NCI-H2227 (cell line): ENCODE data around the gene PEX6.
"Not testable (repeated sequence)": the region's sequence is repeated elsewhere in the genome, so short reads cannot be mapped to it uniquely, and the experiment has no call there.

ENCODE experiments used
- DNase-seq: peaks from one replicate; lab custom pipeline; 2025; ENCODE audit not compliant: unreplicated experiment; lab: John Stamatoyannopoulos, UW

The PEX6 gene

DNA sequence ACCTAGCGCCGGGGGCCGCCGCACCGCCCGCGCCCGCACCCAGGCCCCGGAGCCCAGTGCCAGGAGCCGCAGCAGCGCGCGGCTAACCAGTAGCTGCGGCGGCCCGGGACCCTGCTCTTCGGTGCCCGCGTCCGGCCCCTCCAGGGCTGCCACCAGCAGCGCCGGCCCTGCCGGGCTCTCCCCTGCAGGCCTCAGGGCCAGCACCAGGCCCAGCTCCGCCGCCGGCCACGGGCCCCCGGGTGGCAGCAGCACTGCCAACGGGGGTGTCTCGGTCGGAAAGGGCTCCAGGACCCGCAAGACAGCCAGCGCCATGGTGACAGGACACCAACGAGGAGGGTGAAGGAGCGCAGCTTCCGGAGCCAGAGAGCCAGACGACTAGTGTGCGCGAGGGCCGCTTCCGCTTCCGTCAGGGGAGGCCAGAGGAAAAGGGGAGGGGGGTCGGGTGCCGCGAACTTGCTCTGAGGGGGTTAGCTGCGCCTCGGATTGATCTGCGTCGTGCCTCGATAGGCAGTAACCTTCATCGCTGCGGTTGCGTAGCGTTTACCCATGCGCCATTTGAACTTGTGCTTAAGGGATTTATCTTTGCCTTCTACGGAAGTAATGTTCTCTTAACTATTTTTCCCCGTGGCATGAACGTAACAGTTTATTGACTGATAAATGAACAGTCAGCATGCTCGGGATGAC is at the start of gene PEX6:
PEX6 (minus strand) TSS at position 343 of the 684 bp plus-strand sequence; CDS start at position 312, 31 bp downstream.
- peak; percentile 89 for DNase-seq

GRCh38 chr6:43026365-43026764 is 47.4 kb upstream of the PEX6 start:
- no peak for DNase-seq

- DNase-seq, result no peak
Measured at GRCh38 chr6:43024436-43024835, 45.5 kb upstream of the PEX6 start.

GRCh38 chr6:43021270-43022047 is 42.5 kb upstream of the PEX6 start, which contains the start of gene RRP36:
Gene RRP36 (plus strand): TSS chr6:43021623. CDS start chr6:43021655, 32 bp downstream.
- DNase-seq, result peak; percentile 84

GRCh38 chr6:43020847-43021246 is 41.9 kb upstream of the PEX6 start:
- peak; percentile 45 for DNase-seq

DNA sequence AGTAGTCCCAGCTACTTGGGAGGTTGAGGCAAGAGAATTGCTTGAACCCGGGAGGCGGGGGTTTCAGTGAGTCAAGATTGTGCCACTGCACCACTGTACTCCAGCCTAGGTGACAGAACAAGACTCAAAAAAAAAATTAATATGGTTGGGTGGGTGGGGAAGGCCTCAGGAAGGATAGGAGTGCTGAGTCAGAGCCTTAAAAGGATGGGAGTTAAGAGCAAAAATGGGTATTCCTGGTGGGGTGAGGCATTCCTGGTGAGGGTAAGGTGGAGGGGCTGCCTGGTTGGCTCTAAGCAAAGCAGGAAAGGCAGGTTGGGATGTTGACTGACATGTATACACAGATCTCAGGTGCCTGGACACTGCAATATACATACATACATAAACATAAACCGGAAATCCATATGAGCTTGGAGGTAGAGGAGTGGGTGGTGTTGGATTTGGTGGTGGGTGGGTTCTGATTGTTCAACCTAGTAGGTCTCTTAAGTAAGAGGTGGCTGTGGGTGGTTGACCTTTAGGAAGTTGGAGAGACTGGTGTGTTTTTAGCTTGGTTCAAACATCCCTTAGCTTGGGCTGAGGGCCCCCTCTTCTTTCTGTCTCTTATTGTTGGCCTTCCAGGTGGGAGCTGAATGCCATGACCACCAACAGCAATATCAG is 41.2 kb upstream of the PEX6 start:
- no peak for DNase-seq

GRCh38 chr6:43019152-43019551 is 40.2 kb upstream of the PEX6 start:
- no peak for DNase-seq

- no peak for DNase-seq
Measured at GRCh38 chr6:43016943-43017334, 38.0 kb upstream of the PEX6 start.

DNA sequence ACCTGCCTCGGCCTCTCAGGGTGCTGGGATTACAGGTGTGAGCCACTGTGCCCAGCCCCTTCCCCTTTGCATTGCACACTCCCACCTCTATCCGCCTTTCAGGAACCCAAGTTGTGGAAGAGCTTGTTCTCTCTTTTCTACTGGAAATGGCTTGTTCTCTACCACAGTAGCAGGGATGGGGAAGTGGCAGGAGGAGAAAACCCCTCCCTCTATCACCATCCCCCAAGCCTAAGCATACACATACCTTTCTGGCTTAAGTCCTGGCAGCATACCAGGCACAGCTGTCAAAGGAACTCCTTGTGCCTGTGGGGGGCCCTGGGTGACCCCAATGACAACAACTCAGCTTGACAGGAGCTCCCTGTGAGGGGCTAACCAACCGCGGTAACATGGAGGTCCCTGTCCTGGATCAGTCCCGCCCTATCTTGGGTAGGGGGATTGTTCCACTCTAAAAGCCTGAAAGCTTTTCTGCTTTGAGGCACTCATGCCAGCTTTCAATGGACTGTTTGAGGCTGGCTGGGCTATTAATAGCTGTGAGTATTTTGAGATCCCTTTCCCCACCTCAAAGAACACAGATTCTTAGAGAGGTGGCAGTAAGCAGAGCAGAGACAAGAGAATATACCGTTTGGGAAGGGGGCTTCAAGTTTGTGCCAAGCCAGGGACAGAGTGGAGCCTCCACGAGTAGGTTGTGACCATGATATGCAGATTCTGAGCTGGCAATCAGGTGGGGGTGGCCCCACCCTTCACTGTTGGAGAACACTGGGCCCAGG is 37.4 kb upstream of the PEX6 start:
- DNase-seq, result no peak

- peak; percentile 42 for DNase-seq
Measured at GRCh38 chr6:43014434-43014909, 35.5 kb upstream of the PEX6 start.

DNA sequence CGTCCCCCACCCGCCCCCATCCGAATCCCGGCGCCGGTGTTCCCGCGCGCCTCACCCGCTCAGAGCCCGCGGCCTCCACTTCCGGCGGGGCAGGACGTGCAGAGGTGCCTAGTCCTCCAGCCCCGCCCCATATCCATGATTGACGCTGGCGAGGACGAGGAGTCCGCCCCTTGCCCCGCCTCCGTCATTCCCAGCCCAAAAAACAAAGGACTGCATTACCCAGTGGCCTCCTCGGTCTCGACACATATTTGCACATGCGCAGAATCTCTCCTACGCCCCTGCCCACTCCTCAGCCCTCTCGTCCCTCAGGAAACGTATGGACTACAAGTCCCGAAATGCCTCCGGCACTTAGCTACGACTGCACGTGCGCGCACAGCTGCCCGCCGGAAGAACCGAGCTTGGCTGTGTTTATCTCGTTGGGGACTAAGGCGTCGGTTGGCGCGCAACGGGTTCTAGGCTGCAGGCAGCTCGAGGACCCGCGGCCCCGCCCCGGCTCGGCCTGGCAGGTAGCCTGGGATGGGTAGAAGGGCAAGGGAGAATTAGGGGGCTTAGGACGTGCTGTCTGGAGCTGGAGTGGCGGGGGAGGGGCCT is 35.0 kb upstream of the PEX6 start, which contains the start of the genes KLHDC3 and MEA1:
KLHDC3 (plus strand) TSS at position 407 of the 591 bp plus-strand sequence. CDS start 2,944 bp downstream, outside the sequence.
MEA1 (minus strand) TSS at position 104 of the 591 bp plus-strand sequence. CDS start 133 bp downstream, outside the sequence.
- DNase-seq, result peak; percentile 98

DNA sequence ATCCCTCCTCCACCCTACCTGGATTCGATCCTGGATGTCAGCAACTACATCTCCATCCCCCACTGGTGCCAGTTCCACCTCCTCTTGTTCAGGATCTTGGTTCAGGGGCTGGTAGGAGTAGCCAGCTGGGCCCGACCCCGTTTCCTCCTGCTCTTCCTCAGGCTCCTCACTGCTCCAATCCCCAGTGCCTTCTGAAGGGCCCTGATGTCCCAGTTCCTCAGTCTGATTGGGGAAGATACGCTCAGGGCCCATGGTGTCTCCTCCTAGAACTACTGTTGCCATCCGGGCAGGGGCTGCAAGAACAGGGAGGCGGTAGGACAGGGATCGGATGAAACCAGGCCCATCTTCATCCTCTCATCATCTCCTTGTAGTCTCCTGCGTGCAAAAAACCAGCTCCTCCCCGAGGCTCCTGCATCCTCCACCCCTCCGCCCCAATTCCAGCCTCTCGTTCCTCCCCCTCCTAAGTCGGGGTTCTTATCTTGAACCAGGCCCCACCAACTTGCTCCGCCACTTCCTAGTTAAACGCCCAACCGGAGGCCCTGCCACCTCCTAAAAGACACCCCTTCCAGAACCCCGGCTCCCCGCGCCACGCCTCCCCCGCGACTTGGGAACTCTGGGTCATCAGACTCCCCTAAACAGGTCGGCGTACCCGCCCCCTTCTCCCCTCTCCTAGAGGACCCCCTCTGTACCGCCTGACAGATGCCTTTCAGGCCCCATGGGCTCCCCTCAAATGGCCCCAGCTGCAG is 34.3 kb upstream of the PEX6 start:
- no peak for DNase-seq

GRCh38 chr6:43012364-43012763 is 33.4 kb upstream of the PEX6 start:
- DNase-seq, result no peak

GRCh38 chr6:43011207-43011606 is 32.2 kb upstream of the PEX6 start:
- DNase-seq, result no peak

- peak; percentile 33 for DNase-seq
Measured at GRCh38 chr6:43009124-43009523, 30.1 kb upstream of the PEX6 start.

DNA sequence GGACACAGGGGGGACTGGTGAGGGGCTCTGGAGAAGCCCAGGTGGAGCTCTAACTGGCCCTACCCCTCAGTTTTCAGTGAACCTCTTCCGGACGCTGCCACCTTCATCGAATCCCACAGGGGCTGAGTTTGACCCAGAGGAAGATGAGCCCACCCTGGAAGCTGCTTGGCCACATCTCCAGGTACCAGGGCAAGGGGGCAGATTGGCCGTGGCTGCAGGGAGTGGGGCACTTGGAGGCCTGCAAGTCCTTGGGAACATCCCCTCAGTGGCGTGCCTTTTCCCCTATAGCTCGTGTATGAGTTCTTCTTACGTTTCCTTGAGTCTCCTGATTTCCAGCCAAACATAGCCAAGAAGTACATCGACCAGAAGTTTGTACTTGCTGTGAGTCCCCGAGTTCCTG is 28.1 kb upstream of the PEX6 start:
- no peak for DNase-seq

- no peak for DNase-seq
Measured at GRCh38 chr6:43006251-43006650, 27.3 kb upstream of the PEX6 start.

DNA sequence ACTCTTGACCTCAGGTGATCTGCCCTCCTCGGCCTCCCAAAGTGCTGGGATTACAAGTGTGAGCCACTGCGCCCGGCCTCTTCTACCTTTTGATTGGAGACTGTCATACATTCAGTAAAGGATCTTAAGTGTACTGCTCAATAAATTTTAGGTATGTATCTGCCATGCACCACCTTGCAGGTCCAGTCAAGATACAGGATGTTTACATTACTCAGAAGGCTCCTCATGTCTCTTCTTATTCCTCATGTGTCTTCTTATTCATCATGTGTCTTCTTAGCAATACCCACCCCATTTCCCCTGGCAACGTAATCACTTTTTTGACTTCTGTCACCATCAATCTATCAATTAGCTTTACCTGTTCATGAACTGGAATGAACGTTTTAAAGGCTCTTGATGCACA is 26.9 kb upstream of the PEX6 start:
- no peak for DNase-seq

DNA sequence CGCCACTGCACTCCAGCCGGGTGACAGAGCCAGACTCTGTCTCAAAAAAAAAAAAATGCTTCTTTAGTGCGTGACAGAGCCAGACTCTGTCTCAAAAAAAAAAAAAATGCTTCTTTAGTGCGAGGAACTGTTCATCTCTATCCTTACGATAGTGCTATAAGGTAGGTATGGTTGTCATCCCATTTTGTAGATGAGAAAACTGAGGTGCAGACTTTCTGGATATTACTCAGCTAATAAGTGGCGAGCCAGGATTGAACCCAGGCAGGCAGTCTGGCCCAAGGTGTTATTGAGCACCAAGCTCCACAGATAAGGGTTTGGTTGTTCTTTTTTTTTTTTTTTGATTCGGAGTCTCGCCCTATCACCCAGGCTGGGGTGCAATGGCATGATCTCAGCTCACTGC is 22.9 kb upstream of the PEX6 start:
- DNase-seq, result no peak

DNA sequence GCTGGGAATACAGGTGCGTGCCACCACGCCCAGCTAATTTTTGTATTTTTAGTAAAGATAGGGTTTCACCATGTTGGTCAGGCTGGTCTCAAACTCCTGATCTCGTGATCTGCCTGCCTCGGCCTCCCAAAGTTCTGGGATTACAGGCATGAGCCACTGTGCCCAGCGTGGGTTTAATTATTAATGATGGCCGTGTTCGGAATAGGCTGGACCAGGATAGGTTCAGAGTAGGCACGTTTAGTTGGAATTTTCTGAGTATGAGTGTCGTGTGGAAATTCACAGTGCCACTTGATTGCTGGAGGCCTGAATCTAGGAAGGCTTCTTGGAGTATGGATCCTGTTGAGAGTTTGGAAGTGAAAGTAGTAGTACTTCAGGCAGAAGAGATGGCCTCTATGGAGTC is 19.2 kb upstream of the PEX6 start:
- not testable (repeated sequence) for DNase-seq
